Gastrocnemius medialis (tissue), 4 donors: ENCODE data around the gene RRP36.

Experiments used
- CTCF ChIP-seq, 5 experiments: fragments of 450-650 bp in 3 of 5; fragments of 200-600 bp in 2 of 5; sonication (generic) in 2 of 5; IDR thresholded peaks in 4 of 5; conservative IDR thresholded peaks in 1 of 5; 1 replicate in 4 of 5; 2 replicates in 1 of 5; pipeline ENCODE4 v1.5.1; 2016 to 2019; ENCODE audit warnings: antibody characterized with exemption in 5 of 5, mild to moderate bottlenecking in 3 of 5, moderate library complexity in 3 of 5
- POLR2A ChIP-seq, 2 donors: fragments of 450-650 bp; IDR thresholded peaks; one replicate each; pipeline ENCODE4 v1.6.1; 2017; ENCODE audit warnings: antibody characterized with exemption in 2 of 2, mild to moderate bottlenecking in 2 of 2, moderate library complexity in 2 of 2

GRCh38 chr6:43045371-43045930, 24.0 kb downstream of the RRP36 start:
- no peak for TF ChIP-seq CTCF (IDR thresholded peaks at IDR 0.05 in 4 of 5, conservative IDR thresholded peaks at IDR 0.05 in 1 of 5)
- TF ChIP-seq POLR2A (IDR thresholded peaks at IDR 0.05), result no peak
